ENCODE results near the gene SEMA6A.

DNA sequence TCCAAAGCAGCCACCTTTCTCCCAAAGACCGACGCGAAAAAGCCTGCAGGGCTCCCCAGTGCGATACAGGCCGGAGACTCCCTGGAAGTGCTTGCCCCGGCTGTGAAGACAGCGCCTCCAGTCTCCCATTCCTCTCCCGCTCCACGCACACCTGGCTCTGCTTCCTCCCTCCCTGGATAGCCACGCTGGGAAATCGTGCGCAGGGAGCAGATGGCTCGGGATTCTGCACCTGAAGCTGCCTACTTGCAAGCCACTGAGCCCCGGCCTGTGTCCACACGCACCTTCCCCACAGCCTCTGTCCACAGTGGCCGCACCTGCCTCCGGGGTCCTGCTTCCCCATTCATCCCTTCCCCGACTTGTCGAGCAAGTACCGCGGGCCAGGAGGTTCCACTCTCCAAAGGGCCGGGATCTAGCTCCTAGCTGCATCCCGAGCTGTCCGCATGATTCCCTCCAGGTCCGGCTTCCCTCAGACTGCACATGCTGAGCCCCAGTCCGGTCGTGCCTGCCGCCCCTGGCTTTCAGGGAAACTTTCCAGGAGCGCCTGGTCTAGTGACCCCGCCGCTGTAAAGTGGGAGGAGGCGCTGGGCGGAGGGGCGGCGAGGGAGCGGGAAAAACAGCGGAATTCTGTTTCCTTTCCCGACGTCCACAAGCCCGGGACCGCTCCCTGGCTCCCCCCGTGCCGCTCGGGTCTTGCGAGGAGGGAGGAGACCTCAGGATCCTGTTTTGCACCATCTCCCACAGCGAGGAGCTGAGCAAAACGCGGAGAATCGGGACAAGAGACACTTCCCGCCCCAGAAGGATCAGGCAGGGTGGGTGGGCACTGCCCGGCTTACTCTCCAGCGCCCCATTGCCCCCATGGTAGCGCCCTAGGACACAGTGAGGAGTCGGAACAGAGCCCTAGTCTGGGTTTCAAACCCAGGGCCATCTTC lies 2.0 kb downstream of the SEMA6A start:
- no peak for TF ChIP-seq POLR2A (IDR thresholded peaks at IDR 0.05; ENCODE audit: low read length)
- TF ChIP-seq GATA1 (IDR thresholded peaks at IDR 0.05; ENCODE audit: low read depth, low read length) = no peak
